ENCODE results near the gene GNAQ. TPM values are rescaled to one million over a fixed set of nuclear protein-coding genes. Genes with fewer than 3 reads are reported as not detected.

The GNAQ gene
- total RNA-seq, 1 experiment from 2014 or later = 48.6 TPM

DNA sequence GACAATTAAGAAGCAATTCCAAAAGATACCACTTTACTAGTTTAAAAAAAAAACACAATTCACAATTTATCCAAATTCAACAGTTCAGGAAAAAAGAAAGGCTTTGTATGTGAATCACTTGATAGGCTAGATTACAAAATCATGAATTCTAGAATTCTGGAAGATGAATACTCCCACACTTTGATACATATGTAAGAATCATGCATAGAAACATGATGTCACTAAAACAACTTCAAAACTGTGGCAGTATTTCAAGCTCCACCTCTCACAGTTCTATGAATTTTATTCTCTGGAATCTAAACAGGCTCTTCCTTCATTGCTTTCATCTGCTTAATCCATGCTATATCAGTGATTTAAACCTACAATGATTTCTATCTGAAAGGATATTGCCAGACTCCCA, 51.0 kb downstream of the GNAQ start:
- Histone ChIP-seq H4K8ac (replicated peaks; ENCODE audit: insufficient read length, low read depth, low read length) (no peak overlapping the region), H4K5ac (ENCODE audit: insufficient read length, low read depth, low read length) (no peak overlapping the region), H2BK15ac (ENCODE audit: low read depth, low read length) (no peak overlapping the region), H2BK12ac (ENCODE audit: insufficient read length, low read depth, low read length) (no peak overlapping the region), H2BK5ac (ENCODE audit: insufficient read length, low read length) (no peak overlapping the region), H3K9me3 (ENCODE audit: control insufficient read depth, low read depth, low read length) (no peaks in the 10 kb centered on the region), H4K91ac (ENCODE audit: insufficient read length, low read depth, low read length) (no peak overlapping the region), H3K4me1 (ENCODE audit: insufficient read depth, low read length) (peaks cover 5% of the 10 kb centered on the region; the same call in 1 of the 2 replicates), H2BK20ac (ENCODE audit: low read depth, low read length, poor library complexity, severe bottlenecking) (no peak overlapping the region), H3K4me2 (ENCODE audit: insufficient read depth, insufficient read length, low read length) (no peak overlapping the region), H3K14ac (ENCODE audit: insufficient read depth, low read length) (no peak overlapping the region), H3K79me2 (ENCODE audit: insufficient read depth, low read length) (peaks cover 4% of the 10 kb centered on the region; the same call in 1 of the 2 replicates), H3K56ac (ENCODE audit: insufficient read length, low read depth, low read length) (no peak overlapping the region), H3K18ac (ENCODE audit: insufficient read length, low read depth, low read length) (no peak overlapping the region), H2AK5ac (ENCODE audit: insufficient read length, low read length) (no peak overlapping the region), H2AFZ (ENCODE audit: low read length) (no peak overlapping the region), H3K23ac (ENCODE audit: insufficient read length, low read depth, low read length) (no peak overlapping the region), H3K27ac (ENCODE audit: insufficient read length, low read depth, low read length) (no peak overlapping the region), H3K23me2 (ENCODE audit: insufficient read length, low read depth, low read length, poor library complexity, severe bottlenecking) (no peaks in the 10 kb centered on the region), H2BK120ac (ENCODE audit: low read depth, low read length, poor library complexity, severe bottlenecking) (no peak overlapping the region), H3T11ph (ENCODE audit: low read length) (no peak overlapping the region), H3K9ac (ENCODE audit: extremely low read depth, insufficient read length, low read length) (no peak overlapping the region), H3K79me1 (ENCODE audit: insufficient read depth, low read depth, low read length, poor library complexity, severe bottlenecking) (no peaks in the 10 kb centered on the region), H3K27me3 (ENCODE audit: insufficient read depth, low read length) (no peaks in the 10 kb centered on the region), H4K20me1 (ENCODE audit: control insufficient read depth, insufficient read depth, insufficient read length) (no peaks in the 10 kb centered on the region), H3K4ac (ENCODE audit: low read depth, low read length) (no peak overlapping the region)
- Mint-ChIP-seq H3K4me1 (peaks cover 35 to 40% of the 10 kb centered on the region in 2 experiments), H3K36me3 (ENCODE audit: insufficient read depth in 1 of 3, low read depth in 3 of 3) (peaks cover 0 to 4% (median 3%) of the 10 kb centered on the region in 3 experiments; a peak in 3 of 7 replicates), H3K27ac (no peak overlapping the region), H3K9me3 (no peaks in the 10 kb centered on the region), H3K27me3 (ENCODE audit: low read depth) (no peaks in the 10 kb centered on the region), H3K4me3 (no peak overlapping the region)
- DNase-seq = no peak
- TF ChIP-seq, protein P1, sequence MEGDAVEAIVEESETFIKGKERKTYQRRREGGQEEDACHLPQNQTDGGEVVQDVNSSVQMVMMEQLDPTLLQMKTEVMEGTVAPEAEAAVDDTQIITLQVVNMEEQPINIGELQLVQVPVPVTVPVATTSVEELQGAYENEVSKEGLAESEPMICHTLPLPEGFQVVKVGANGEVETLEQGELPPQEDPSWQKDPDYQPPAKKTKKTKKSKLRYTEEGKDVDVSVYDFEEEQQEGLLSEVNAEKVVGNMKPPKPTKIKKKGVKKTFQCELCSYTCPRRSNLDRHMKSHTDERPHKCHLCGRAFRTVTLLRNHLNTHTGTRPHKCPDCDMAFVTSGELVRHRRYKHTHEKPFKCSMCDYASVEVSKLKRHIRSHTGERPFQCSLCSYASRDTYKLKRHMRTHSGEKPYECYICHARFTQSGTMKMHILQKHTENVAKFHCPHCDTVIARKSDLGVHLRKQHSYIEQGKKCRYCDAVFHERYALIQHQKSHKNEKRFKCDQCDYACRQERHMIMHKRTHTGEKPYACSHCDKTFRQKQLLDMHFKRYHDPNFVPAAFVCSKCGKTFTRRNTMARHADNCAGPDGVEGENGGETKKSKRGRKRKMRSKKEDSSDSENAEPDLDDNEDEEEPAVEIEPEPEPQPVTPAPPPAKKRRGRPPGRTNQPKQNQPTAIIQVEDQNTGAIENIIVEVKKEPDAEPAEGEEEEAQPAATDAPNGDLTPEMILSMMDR (conservative IDR thresholded peaks at IDR 0.05) = no peak
